ENCODE data around the gene SPG7. TPM values are rescaled to one million over a fixed set of nuclear protein-coding genes. Genes with fewer than 3 reads are reported as not detected.
"Not testable (repeated sequence)": the region's sequence is repeated elsewhere in the genome, so short reads cannot be mapped to it uniquely, and the experiment has no call there.

Gene SPG7
- total RNA-seq, 1 experiment from 2014 or later: 98.5 TPM

GRCh38 chr16:89562939-89563338 lies 54.7 kb downstream of the SPG7 start:
- no peak for DNase-seq (ENCODE audit: low read depth)

DNA sequence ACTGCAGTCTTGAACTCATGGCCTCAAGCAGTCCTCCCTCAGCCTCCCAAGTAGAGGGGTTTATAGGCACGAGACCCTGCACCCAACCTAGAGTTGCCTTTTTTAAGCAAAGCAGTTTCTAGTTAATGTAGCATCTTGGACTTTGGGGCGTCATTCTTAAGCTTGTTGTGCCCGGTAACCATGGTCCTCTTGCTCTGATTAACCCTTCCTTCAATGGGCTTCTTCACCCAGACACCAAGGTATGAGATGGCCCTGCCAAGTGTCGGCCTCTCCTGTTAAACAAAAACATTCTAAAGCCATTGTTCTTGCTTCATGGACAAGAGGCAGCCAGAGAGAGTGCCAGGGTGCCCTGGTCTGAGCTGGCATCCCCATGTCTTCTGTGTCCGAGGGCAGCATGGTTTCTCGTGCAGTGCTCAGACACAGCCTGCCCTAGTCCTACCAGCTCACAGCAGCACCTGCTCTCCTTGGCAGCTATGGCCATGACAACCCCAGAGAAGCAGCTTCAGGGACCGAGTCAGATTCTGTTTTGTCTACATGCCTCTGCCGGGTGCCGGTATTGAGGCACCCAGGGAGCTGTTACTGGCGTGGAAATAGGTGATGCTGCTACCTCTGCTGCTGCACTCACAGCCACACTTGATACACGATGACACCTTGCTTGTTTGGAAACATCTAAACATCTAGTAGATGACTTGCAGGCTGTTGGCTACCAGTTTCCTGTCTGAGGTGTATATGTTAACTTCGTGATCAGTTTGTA lies 55.6 kb downstream of the SPG7 start:
- DNase-seq (ENCODE audit: low read depth): no peak

DNA sequence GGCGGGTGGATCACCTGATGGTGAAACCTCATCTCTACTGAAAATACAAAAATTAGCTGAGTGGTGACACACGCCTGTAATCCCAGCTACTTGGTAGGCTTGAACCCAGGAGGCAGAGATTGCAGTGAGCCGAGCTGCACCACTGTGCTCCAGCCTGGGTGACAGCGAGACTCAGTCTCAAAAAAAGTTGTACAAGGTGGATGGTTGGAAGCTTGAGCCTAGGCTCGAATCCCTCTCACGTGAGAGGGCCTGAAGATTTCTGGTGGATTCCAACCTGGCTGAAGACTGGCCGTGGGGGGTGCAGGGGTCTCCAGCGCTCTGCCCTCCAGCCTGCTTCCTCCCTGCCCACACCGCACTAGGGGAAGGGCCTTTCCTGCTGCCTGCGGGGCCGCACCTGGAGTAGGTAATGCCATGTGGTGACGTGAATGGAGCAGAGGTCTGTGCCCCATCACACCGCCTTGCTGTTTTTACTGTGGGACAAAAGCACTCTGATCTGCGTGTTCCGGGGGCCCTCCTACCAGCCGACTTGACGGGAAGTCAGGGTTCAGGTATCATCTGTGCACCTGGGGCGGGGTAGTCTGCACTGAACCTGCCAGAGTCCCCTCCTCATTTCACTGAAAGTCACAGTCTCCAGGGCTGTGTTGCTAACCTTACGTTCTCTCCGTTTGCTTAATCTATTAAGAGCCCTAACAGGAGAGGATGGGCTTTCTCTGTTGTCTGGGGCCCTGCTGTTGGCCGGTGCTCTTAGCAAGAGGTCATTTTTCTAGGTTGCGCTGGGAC lies 56.5 kb downstream of the SPG7 start:
- DNase-seq (ENCODE audit: low read depth): peak; percentile 38

DNA sequence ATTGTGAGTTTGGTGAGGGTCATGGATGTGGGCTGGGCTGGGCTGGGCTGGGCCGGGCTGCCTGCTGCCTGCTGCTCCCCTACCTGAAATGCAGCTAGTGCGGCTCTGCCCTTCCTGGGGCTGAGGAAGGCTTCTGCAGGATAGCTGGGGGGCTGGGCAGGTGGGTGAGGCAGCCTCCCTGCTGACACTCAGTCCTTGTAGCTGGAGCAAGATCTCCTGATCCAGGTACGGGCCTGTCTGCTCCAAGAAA lies 57.0 kb downstream of the SPG7 start:
- peak; percentile 72 for DNase-seq (ENCODE audit: low read depth)

- DNase-seq (ENCODE audit: low read depth): peak; percentile 75
Measured at GRCh38 chr16:89565506-89566372, 57.5 kb downstream of the SPG7 start.

- no peak for DNase-seq (ENCODE audit: low read depth)
Measured at GRCh38 chr16:89567656-89568594, 59.7 kb downstream of the SPG7 start.

GRCh38 chr16:89569506-89570341 lies 61.5 kb downstream of the SPG7 start:
- DNase-seq (ENCODE audit: low read depth): no peak

DNA sequence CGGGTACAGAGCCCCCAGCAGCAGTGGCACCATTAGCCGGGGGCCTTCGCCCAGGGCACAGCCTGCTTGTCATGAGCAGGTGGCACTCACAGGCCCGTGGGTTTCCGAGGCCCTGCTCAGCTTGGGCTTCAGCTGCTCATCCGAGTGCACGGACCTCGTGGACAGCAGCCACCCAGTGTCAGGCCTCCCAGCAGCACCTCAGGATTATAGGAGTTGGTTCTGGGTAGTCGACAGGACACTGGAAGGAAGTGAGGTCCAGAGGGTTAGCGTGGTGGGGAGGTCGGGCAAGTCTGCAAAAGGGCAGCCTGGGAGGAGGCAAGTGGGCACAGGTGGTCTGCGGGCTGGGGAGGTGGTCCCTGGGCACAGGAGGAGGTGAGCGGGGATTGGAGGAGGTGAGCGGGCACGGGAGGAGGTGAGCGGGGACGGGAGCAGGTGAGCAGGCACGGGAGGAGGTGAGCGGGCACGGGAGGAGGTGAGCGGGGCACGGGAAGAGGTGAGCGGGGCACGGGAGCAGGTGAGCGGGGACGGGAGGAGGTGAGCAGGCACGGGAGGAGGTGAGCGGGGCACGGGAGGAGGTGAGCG lies 62.2 kb downstream of the SPG7 start:
- DNase-seq (ENCODE audit: low read depth): no peak

GRCh38 chr16:89570983-89571598 lies 62.9 kb downstream of the SPG7 start:
- DNase-seq (ENCODE audit: low read depth): not testable (repeated sequence)

DNA sequence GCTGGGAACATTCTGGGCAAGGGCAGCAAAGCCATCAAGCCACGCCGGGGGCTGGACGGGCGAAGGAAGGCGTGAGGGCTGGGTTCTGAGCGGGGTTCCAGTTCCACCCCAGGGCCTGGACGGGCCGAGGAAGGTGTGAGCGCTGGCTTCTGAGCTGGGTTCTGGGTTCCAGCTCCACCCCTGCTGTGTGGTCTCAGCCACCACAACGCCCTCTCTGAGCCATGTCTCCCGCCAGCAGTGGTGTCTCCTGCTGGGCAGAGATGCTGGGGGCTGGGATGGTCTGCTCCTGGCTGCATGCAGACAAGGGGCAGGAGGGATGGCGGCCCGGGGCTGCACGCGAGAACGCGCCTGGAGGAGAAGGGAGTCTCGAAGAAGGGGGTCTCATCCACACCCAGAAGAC lies 63.4 kb downstream of the SPG7 start:
- DNase-seq (ENCODE audit: low read depth): no peak

- no peak for DNase-seq (ENCODE audit: low read depth)
Measured at GRCh38 chr16:89572073-89572484, 63.9 kb downstream of the SPG7 start.

- DNase-seq (ENCODE audit: low read depth): no peak
Measured at GRCh38 chr16:89572485-89573205, 64.4 kb downstream of the SPG7 start.

- DNase-seq (ENCODE audit: low read depth): no peak
Measured at GRCh38 chr16:89573826-89574680, 65.8 kb downstream of the SPG7 start.

GRCh38 chr16:89574681-89575246 lies 66.6 kb downstream of the SPG7 start:
- peak; percentile 62 for DNase-seq (ENCODE audit: low read depth)

- no peak for DNase-seq (ENCODE audit: low read depth)
Measured at GRCh38 chr16:89575247-89576152, 67.3 kb downstream of the SPG7 start, which contains the start of gene CPNE7. Gene CPNE7 (plus strand): TSS chr16:89575758. CDS start chr16:89575898, 140 bp downstream.
